Activated T-cell treated with anti-CD3 and anti-CD28 coated beads, Interleukin-2, amount 50 U/mL, for 24 hours (primary cell): Measurements from ENCODE around the gene VAT1L.

Experiments
- DNase-seq: peaks from one replicate; pipeline ENCODE4 v3.0.0-alpha.2; 2020
- H3K27ac Mint-ChIP-seq: 2 replicates; pipeline ENCODE4 v1.8.0; 2020; ENCODE audit warnings: mild to moderate bottlenecking, mixed read lengths
- H3K27me3 Mint-ChIP-seq: 2 replicates; pipeline ENCODE4 v1.8.0; 2020; ENCODE audit warnings: mixed read lengths
- H3K36me3 Mint-ChIP-seq: 2 replicates; pipeline ENCODE4 v1.8.0; 2020; ENCODE audit warnings: low read depth, mixed read lengths
- H3K4me1 Mint-ChIP-seq: 2 replicates; pipeline ENCODE4 v1.8.0; 2020; ENCODE audit warnings: low read depth, mixed read lengths
- H3K4me3 Mint-ChIP-seq: 2 replicates; pipeline ENCODE4 v1.8.0; 2020; ENCODE audit warnings: mild to moderate bottlenecking, moderate library complexity, mixed read lengths
- H3K9me3 Mint-ChIP-seq: 2 replicates; pipeline ENCODE4 v1.8.0; 2020; ENCODE audit warnings: mixed read lengths

The VAT1L gene, protein sequence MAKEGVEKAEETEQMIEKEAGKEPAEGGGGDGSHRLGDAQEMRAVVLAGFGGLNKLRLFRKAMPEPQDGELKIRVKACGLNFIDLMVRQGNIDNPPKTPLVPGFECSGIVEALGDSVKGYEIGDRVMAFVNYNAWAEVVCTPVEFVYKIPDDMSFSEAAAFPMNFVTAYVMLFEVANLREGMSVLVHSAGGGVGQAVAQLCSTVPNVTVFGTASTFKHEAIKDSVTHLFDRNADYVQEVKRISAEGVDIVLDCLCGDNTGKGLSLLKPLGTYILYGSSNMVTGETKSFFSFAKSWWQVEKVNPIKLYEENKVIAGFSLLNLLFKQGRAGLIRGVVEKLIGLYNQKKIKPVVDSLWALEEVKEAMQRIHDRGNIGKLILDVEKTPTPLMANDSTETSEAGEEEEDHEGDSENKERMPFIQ

DNA sequence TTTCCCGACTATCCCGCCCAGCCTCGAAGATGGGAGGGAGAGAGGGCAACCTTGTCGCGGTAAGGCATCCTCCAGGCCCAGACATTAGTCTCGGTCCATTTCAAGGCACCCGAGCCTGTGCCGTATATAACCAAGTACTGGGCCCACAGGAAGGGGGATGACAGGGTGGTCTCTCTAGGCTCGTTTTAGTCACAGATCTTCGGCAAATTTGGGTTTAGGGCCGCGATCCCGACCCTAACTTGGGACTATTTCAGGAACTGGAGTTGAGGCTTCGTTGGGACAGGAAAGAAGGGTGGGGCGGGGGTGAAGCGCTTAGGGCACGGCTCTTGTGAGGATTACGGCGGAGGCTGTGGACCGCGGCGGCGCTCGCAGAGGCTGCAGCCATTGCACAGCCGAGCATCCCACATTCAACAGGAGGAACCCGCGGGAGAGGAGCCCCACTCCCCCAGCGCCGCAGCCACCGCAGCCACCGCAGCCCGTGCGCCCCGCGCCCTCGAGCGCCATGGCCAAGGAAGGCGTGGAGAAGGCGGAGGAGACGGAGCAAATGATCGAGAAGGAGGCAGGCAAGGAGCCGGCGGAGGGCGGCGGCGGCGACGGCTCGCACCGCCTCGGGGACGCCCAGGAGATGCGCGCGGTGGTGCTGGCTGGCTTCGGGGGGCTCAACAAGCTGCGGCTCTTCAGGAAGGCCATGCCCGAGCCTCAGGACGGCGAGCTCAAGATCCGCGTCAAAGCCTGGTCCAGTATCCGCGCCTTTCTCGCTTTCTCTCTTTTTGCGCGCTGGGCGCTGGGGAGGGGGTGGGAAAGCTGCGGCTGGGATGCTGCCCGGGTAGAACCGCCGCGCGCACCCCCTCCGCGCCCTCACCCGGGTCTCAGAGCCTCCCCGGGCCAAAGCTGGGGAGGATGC is at the start of gene VAT1L:
TSS of gene VAT1L (plus strand) at position 384 of the 904 bp plus-strand sequence. CDS start at position 503, 119 bp downstream.
- DNase-seq = peak; percentile 39
- Mint-ChIP-seq H3K9me3 (no peaks in the 10 kb centered on the region), H3K36me3 (no peaks in the 10 kb centered on the region), H3K4me1 (peaks cover 8% of the 10 kb centered on the region), H3K4me3 (peak within 1 kb of the TSS; percentile 76), H3K27me3 (peaks cover 78% of the 10 kb centered on the region), H3K27ac (no peak within 1 kb of the TSS)

DNA sequence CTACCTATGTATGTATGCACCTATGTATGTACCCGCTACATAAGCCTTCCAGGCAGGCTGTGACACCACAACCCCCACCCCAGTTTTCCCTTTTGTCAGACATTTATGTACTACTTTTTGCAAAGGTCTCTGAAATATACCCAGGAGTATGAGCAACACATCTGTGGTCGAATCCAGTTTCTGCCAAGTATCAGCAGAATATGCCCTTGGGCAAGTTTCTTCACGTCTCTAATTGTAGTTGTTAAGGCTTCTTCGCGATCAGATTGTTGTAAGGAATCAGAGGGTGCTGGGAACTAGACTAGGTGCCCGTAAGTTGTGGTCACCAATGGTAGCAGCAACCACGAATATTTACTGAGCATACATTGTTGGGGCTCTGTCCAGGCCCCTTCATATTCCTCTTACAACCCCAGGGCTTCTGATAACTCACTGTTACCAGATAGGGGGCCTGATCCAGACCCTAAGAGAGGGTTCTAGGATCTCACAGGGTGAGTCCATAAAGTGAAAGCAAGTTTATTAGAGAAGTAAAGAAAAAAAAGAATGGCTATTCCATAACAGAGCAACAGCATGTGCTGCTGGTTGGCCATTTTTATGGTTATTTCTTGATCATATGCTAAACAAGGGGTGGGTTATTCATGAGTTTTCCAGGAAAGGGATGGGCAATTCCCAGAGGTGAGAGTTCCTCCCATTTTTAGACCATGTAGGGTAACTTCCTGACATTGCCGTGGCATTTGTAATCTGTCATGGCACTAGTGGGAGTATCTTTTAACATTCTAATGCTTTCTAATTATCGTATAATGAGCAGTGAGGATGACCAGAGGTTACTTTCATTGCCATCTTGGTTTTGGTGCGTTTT is 49.4 kb upstream of the VAT1L start:
- Mint-ChIP-seq H3K27me3 (no peaks in the 10 kb centered on the region), H3K36me3 (peaks cover 7% of the 10 kb centered on the region), H3K27ac (no peak overlapping the region), H3K4me1 (peaks cover 4% of the 10 kb centered on the region), H3K4me3 (no peak overlapping the region), H3K9me3 (peaks cover 9% of the 10 kb centered on the region)
- DNase-seq = no peak

DNA sequence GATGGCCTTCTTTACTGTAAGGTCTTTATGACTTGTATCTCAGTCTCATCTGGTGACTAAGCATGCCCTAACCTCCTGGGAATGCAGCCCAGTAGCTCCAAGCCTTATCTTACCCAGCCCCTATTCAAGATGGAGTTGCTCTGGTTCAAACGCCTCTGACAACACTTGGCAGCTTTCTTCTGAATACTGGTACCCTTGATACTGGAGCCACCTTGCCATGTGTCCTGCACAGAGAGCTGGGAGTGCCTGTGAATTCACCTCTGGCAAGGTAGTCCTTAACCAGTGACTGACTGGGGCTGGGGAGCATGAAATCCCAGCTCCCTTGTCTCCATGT is 48.8 kb upstream of the VAT1L start:
- Mint-ChIP-seq H3K4me1 (peaks cover 4% of the 10 kb centered on the region), H3K36me3 (peaks cover 7% of the 10 kb centered on the region), H3K9me3 (peaks cover 8% of the 10 kb centered on the region), H3K4me3 (no peak overlapping the region), H3K27me3 (no peaks in the 10 kb centered on the region), H3K27ac (no peak overlapping the region)
- DNase-seq = no peak

DNA sequence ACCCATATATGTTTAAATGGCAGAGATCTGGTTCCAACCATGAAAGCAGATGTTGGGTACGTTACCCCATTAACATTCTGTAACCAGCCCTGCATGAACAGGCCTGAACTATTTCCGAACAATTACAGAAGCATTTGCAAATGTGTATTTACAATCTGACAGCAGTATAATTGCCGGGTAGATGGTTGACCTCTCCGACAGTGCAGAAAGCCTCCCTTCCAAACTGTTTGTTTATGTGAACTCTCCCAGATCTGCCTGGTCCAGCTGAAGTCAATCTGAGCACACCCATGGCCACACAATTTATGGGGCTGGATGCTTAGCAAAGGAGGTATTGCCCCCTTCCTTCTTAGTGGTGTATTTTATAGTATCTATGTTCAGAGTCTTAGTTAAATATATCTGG is 44.2 kb upstream of the VAT1L start:
- Mint-ChIP-seq H3K27ac (no peak overlapping the region), H3K36me3 (no peaks in the 10 kb centered on the region), H3K4me1 (no peaks in the 10 kb centered on the region), H3K4me3 (no peak overlapping the region), H3K27me3 (peaks cover 10% of the 10 kb centered on the region), H3K9me3 (no peaks in the 10 kb centered on the region)
- no peak for DNase-seq

DNA sequence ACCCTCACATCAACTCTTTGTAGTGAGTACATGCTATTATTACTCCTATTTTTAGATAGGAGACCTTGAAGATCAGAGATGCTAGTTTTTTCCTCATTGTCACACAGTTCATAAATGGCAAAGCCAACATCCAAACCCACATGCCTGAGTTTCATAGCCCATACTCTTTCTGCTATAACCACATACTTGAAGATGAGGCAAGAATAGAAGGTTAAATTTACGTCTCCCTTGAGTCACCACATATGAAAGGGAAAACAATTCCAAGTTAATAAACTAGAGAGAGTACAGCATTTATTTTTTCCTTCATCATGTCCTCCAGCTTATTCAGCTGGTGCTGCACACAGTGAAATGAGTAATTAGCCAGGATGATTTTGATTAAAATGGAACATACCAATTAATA is 42.4 kb upstream of the VAT1L start:
- Mint-ChIP-seq H3K9me3 (no peaks in the 10 kb centered on the region), H3K27me3 (peaks cover 15% of the 10 kb centered on the region), H3K4me1 (no peaks in the 10 kb centered on the region), H3K4me3 (no peak overlapping the region), H3K27ac (no peak overlapping the region), H3K36me3 (no peaks in the 10 kb centered on the region)
- DNase-seq = no peak

DNA sequence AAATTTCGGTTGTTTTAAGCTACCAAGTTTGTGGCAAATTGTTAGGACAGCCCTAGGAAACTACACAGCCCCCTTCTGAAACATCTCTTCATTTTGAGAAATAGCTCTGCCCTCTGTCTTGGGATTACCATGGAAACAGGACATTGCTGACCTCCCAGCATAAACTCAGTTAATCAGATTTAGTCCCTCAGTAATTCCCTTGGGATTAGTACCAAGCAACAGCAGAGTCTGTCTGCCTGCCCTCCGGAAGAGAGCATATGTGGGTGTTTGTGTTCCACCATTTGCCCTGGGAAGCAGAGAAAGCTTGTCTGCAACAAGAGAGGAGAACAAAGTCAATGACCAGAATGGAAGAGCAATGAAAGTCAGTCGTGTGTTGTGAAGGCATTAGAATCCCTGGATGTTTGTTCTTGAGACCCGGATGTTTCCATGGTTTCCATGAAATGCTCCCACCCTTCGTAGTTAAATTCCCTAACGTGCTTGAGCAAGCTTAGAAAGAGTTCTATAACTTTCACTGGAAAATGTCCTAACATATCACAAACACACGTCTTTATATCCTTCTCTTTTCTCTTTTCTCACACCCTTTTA is 39.9 kb upstream of the VAT1L start:
- Mint-ChIP-seq H3K9me3 (no peaks in the 10 kb centered on the region), H3K4me3 (no peak overlapping the region), H3K27ac (no peak overlapping the region), H3K27me3 (peaks cover 17% of the 10 kb centered on the region), H3K4me1 (no peaks in the 10 kb centered on the region), H3K36me3 (no peaks in the 10 kb centered on the region)
- DNase-seq = no peak

DNA sequence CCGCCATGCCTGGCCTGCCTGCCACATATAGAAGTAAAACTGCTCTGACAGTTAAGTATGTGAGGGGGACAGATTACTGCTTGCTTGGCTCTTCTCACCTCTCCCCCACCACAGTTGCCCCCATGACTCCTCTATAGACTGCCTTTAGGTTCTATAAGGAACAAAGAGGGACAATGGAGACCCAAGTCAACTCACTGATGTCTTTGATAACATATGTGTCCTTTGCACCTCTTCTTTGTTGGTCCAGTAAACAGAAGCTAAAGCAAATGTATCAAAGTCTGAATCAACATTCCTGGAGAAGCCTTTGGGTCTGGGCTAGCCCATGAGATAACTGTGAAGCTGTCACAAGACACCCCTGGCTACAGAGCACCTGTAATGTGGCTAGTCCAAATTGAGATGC is 38.9 kb upstream of the VAT1L start:
- H3K9me3 Mint-ChIP-seq = no peaks in the 10 kb centered on the region
- H3K27ac Mint-ChIP-seq = no peak overlapping the region
- peaks cover 22% of the 10 kb centered on the region for H3K27me3 Mint-ChIP-seq
- H3K36me3 Mint-ChIP-seq = no peaks in the 10 kb centered on the region
- H3K4me1 Mint-ChIP-seq = no peaks in the 10 kb centered on the region
- DNase-seq = no peak
- H3K4me3 Mint-ChIP-seq = no peak overlapping the region

DNA sequence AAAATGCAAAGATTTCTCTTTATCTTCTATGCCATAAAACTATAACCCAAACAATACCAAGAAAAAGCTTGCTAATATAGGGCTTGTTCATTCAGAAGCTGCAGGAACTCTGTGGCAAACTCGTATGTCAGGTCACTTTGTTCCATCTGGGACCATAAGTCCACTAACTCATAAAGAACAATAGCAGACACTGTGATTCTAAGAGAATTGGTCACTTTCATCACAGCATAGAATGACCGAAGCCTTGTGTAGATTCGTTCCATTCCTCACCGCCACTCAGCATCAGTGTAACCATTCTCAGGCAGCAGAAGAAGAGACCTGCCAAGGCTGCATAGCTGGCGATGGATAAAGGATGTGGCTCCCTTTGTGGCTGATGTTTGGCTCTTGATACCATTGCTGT is 30.3 kb upstream of the VAT1L start:
- Mint-ChIP-seq H3K36me3 (no peaks in the 10 kb centered on the region), H3K4me1 (no peaks in the 10 kb centered on the region), H3K4me3 (no peak overlapping the region), H3K9me3 (no peaks in the 10 kb centered on the region), H3K27ac (no peak overlapping the region), H3K27me3 (peaks cover 22% of the 10 kb centered on the region)
- DNase-seq = no peak

DNA sequence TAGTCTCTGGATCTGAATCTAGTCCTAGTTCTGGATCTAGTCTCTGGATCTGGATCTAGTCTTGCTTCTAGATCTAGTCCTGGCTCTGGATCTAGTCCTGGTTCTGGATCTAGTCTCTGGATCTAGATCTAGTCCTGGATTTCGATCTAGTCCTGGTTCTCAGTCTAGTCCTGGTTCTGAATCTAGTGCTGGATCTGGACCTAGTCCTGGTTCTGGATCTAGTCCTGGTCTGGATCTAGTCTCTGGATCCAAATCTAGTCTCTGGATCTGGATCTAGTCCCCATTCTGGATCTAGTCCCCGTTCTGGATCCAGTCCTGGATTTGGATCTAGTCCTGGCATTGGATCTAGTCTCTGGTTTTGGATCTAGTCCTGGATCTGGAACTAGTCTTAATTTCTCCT is 29.9 kb upstream of the VAT1L start:
- H3K9me3 Mint-ChIP-seq = no peaks in the 10 kb centered on the region
- no peak overlapping the region for H3K4me3 Mint-ChIP-seq
- no peak overlapping the region for H3K27ac Mint-ChIP-seq
- no peak for DNase-seq
- H3K4me1 Mint-ChIP-seq = no peaks in the 10 kb centered on the region
- peaks cover 21% of the 10 kb centered on the region for H3K27me3 Mint-ChIP-seq
- H3K36me3 Mint-ChIP-seq = no peaks in the 10 kb centered on the region

DNA sequence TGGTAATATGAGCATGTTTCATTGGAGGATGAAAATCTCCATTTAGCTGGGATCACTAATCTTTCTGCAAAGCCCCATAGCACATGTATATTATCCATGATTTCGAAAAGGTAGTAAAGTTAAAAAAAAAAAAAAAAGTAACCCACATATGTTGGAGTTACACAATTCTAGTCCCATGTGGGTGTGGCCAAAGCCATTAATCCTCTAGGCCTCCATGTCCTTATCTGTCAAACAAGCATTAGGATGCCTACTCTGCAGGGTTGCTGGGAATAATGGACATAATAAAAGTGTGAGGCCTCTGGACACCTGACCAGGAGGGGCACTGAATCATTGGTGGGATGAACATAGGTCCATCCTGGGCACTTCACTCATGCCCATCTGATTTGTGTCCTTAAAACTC is 29.2 kb upstream of the VAT1L start:
- Mint-ChIP-seq H3K4me3 (no peak overlapping the region), H3K27me3 (peaks cover 17% of the 10 kb centered on the region), H3K36me3 (no peaks in the 10 kb centered on the region), H3K9me3 (no peaks in the 10 kb centered on the region), H3K27ac (no peak overlapping the region), H3K4me1 (no peaks in the 10 kb centered on the region)
- DNase-seq = no peak

DNA sequence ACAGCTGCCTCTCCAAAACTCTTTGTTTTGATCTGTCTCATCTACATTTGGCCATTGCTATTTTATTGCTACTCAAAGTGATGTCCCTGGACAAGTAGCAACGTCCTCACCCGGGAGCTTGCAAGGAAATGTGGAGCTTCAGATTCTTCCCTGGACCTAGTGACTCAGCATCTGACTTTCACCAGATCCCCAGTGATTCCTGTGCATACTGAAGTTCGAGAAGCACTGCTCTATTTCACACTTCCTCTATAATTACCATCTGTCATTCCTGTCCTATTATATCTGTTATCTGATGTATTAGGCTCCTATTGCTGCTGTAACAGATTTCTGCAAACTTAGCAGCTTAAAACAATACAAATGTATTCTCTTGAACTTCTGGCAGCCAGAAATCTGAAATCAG is 28.5 kb upstream of the VAT1L start:
- H3K4me1 Mint-ChIP-seq = no peaks in the 10 kb centered on the region
- H3K27ac Mint-ChIP-seq = no peak overlapping the region
- H3K27me3 Mint-ChIP-seq = peaks cover 17% of the 10 kb centered on the region
- no peaks in the 10 kb centered on the region for H3K36me3 Mint-ChIP-seq
- no peak overlapping the region for H3K4me3 Mint-ChIP-seq
- DNase-seq = no peak
- no peaks in the 10 kb centered on the region for H3K9me3 Mint-ChIP-seq

DNA sequence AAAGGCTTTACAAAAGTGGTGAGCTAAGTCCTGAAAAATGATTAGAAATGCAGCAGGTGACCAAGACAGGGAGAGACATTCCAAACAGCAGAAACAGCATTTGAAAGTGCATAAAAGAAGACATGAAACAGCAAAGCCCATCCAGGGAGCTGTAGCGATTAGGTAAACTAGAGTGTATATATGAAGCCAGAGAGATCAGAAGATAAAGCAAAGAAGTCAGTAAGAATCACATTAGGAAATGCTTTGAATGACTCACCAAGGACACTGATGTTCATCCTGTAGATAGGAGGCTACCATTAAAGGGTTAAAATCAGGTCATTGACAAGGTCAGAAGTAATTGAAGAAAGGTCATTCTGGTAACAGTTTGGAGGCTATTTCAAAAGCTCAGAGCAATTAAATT is 27.6 kb upstream of the VAT1L start:
- Mint-ChIP-seq H3K9me3 (no peaks in the 10 kb centered on the region), H3K27ac (no peak overlapping the region), H3K4me3 (no peak overlapping the region), H3K27me3 (peaks cover 13% of the 10 kb centered on the region), H3K4me1 (no peaks in the 10 kb centered on the region), H3K36me3 (no peaks in the 10 kb centered on the region)
- no peak for DNase-seq

DNA sequence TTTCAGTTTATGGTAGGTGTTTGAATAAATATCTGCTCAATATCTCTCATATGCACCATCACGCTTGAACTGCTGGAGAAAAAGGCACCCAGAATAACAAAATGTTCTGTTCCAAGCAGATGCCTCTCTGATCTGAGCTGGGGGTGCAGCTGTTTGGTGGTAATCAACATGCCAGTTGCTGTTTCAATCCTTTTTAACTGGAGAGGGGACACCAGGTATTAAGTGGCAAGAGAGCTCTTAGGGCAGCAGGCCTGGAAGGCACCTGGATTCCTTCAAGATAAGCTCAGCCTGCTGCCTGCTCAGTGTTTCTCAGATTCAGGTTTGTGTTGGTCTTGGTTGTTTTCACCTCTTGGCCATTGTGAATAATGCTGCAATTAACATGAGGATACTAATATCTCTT is 27.2 kb upstream of the VAT1L start:
- Mint-ChIP-seq H3K36me3 (no peaks in the 10 kb centered on the region), H3K27ac (no peak overlapping the region), H3K4me1 (no peaks in the 10 kb centered on the region), H3K9me3 (no peaks in the 10 kb centered on the region), H3K4me3 (no peak overlapping the region), H3K27me3 (peaks cover 9% of the 10 kb centered on the region)
- DNase-seq = no peak

DNA sequence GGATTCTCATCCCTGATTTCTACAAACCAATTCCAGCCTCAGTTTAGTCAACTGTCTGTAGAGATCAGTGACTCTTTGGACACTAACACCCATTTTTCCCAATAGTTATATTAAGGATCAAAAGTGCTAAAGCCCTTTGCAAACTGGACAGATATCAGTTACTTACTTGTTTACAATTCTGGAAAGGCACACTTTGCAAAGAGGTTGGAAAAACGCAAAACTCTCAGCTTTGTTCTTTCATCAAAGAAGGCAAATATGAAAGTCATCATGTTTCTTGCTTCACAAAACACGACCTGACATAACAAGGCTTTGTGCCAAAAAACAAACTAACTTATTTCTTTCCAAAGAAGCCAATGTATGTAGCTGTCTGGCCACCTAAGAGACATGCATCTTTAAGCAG is 26.1 kb upstream of the VAT1L start:
- Mint-ChIP-seq H3K4me3 (no peak overlapping the region), H3K4me1 (no peaks in the 10 kb centered on the region), H3K27me3 (peaks cover 6% of the 10 kb centered on the region), H3K36me3 (no peaks in the 10 kb centered on the region), H3K27ac (no peak overlapping the region), H3K9me3 (no peaks in the 10 kb centered on the region)
- DNase-seq = no peak
